GM10248 (cell line): Measurements from ENCODE around the gene NEU1.
"Not testable (repeated sequence)": the region's sequence is repeated elsewhere in the genome, so short reads cannot be mapped to it uniquely, and the experiment has no call there.

Experiments
- CTCF ChIA-PET: fragments of 300-600 bp; sonication (Branson Sonifier 250); formaldehyde crosslinking; extraction: SDS; loops from one replicate; lab custom pipeline; 2021; ENCODE audit warnings: antibody characterized with exemption; lab: Yijun Ruan, JAX
- POLR2A ChIA-PET: fragments of 350-650 bp; sonication (Branson Sonifier 250); formaldehyde crosslinking; extraction: SDS; loops from one replicate; lab custom pipeline; 2020; ENCODE audit warnings: antibody characterized with exemption; lab: Yijun Ruan, JAX
- DNase-seq: peaks from one replicate; pipeline ENCODE4 v3.0.0; 2012; ENCODE audit errors: extremely low spot score
- TF ChIP-seq, protein P1 (sequence below): IDR thresholded peaks from 2 replicates; pipeline ENCODE4 v1.5.1; 2012; ENCODE audit warnings: mild to moderate bottlenecking, low read depth; ENCODE audit errors: extremely low read depth, missing control alignments, control extremely low read depth

Gene NEU1

GRCh38 chr6:31861150-31861549 lies 1.5 kb downstream of the NEU1 start:
- TF ChIP-seq, protein P1, sequence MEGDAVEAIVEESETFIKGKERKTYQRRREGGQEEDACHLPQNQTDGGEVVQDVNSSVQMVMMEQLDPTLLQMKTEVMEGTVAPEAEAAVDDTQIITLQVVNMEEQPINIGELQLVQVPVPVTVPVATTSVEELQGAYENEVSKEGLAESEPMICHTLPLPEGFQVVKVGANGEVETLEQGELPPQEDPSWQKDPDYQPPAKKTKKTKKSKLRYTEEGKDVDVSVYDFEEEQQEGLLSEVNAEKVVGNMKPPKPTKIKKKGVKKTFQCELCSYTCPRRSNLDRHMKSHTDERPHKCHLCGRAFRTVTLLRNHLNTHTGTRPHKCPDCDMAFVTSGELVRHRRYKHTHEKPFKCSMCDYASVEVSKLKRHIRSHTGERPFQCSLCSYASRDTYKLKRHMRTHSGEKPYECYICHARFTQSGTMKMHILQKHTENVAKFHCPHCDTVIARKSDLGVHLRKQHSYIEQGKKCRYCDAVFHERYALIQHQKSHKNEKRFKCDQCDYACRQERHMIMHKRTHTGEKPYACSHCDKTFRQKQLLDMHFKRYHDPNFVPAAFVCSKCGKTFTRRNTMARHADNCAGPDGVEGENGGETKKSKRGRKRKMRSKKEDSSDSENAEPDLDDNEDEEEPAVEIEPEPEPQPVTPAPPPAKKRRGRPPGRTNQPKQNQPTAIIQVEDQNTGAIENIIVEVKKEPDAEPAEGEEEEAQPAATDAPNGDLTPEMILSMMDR = no peak
- DNase-seq = no peak
- ChIA-PET CTCF (no interaction called here), POLR2A (no interaction called here)

GRCh38 chr6:31860349-31860748 lies 2.3 kb downstream of the NEU1 start:
- TF ChIP-seq, protein P1 = no peak
- ChIA-PET POLR2A (interaction anchor here (0.8 to 1.3 kb wide), 2 partner anchors 15 to 21 kb away, joined by 4 read pairs; no protein-coding TSS in a partner anchor), CTCF (no interaction called here)
- DNase-seq = no peak

- DNase-seq = no peak
- ChIA-PET POLR2A (interaction anchor here (0.8 to 1.3 kb wide), 2 partner anchors 14 to 21 kb away, joined by 4 read pairs; no protein-coding TSS in a partner anchor), CTCF (interaction anchor here (1.2 kb wide), 1 partner anchor 130 kb away, joined by 4 read pairs; no protein-coding TSS in a partner anchor)
- TF ChIP-seq, protein P1 = no peak
Measured at GRCh38 chr6:31859923-31860322, 2.7 kb downstream of the NEU1 start.

DNA sequence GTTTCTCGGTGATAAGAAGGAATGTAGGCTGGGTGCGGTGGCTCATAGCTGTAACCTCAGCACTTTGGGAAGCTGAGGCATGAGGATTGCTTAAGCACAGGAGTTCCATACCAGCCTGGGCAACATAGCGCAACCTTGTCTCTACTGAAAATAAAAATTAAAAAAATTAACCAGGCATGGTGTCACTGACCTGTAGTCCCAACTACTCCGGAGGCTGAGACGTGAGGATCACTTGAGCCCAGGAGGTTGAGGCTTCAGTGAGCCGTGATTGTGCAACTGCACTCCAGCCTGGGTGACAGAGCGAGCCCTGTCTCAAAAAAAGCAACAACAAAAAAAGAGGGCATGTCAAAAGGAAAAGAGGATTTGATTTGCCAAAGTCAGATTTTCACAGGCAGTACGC lies 3.9 kb downstream of the NEU1 start:
- TF ChIP-seq, protein P1 = no peak
- ChIA-PET CTCF (interaction anchor here (1.0 to 1.4 kb wide), 5 partner anchors 15 to 128 kb away, joined by 3 to 4 read pairs (median 3); no protein-coding TSS in a partner anchor), POLR2A (no interaction called here)
- DNase-seq = no peak

GRCh38 chr6:31857774-31858173 lies 4.8 kb downstream of the NEU1 start:
- DNase-seq = not testable (repeated sequence)
- POLR2A ChIA-PET = interaction anchor here (1.7 kb wide), 1 partner anchor 21 kb away, joined by 7 read pairs; no protein-coding TSS in a partner anchor
- CTCF ChIA-PET = interaction anchor here (1.0 to 1.4 kb wide), 4 partner anchors 14 to 88 kb away, joined by 3 to 4 read pairs (median 3); no protein-coding TSS in a partner anchor

DNA sequence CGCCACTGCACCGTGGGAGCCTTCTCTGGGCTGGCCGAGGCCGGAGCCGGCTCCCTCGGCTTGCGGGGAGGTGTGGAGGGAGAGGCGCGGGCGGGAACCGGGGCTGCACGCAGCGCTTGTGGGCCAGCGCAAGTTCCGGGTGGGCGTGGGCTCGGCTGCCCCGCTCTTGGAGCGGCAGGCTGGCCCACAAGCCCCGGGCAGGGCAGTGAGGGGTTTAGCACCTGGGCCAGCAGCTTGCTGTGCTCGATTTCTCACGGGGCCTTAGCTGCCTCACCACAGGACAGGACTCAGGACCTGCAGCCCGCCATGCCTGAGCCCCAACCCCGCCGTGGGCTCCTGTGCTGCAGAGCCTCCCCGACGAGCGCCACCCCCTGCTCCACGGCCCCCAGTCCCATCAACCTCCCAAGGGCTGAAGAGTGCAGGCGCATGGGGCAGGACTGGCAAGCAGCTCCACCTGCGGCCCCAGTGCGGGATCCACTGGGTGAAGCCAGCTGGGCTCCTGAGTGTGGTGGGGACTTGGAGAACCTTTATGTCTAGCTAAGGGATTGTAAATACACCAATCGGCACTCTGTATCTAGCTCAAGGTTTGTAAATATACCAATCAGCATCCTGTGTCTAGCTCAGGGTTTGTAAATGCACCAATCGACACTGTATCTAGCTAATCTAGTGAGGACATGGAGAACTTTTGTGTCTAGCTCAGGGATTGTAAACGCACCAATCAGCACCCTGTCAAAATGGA lies 10.5 kb downstream of the NEU1 start:
- POLR2A ChIA-PET = interaction anchor here (1.0 to 1.2 kb wide), 2 partner anchors 10 to 22 kb away, joined by 5 to 6 read pairs; partner anchors contain the start of gene NEU1
- CTCF ChIA-PET, DNase-seq: not testable (repeated sequence)

- no peak for DNase-seq
- TF ChIP-seq, protein P1 = no peak
- POLR2A ChIA-PET = interaction anchor here (0.7 to 1.2 kb wide), 3 partner anchors 11 to 35 kb away, joined by 3 to 6 read pairs (median 5); partner anchors contain the start of gene NEU1
- CTCF ChIA-PET = interaction anchor here (1.8 kb wide), 1 partner anchor 11 kb away, joined by 4 read pairs; the partner anchor contains the start of gene NEU1
Measured at GRCh38 chr6:31851485-31851832, 11.2 kb downstream of the NEU1 start.
